Panc1 (cell line): ENCODE measurements around the gene RBL2.
"Not testable (repeated sequence)": the region's sequence is repeated elsewhere in the genome, so short reads cannot be mapped to it uniquely, and the experiment has no call there.

Experiments used
- POLR2AphosphoS5 ChIP-seq: IDR thresholded peaks from 2 replicates; pipeline ENCODE4 v1.6.1; 2012; ENCODE audit warnings: mild to moderate bottlenecking, low read depth, low read length, moderate library complexity
- REST ChIP-seq, 2 experiments: IDR thresholded peaks; 2 replicates each; pipeline ENCODE4 v1.6.1; 2011 to 2012; ENCODE audit warnings: low read depth in 2 of 2, control low read depth in 1 of 2, low read length in 1 of 2, mild to moderate bottlenecking in 1 of 2, moderate library complexity in 1 of 2; ENCODE audit not compliant: insufficient read depth in 1 of 2
- SIN3A ChIP-seq: IDR thresholded peaks from 2 replicates; pipeline ENCODE4 v1.6.1; 2012; ENCODE audit warnings: low read depth, mild to moderate bottlenecking, low read length, moderate library complexity, borderline replicate concordance; ENCODE audit not compliant: insufficient read depth
- TF ChIP-seq, protein P1 (sequence below): fragments of 450-650 bp; IDR thresholded peaks from 2 replicates; pipeline ENCODE4 v1.5.1; 2017; ENCODE audit warnings: mild to moderate bottlenecking

DNA sequence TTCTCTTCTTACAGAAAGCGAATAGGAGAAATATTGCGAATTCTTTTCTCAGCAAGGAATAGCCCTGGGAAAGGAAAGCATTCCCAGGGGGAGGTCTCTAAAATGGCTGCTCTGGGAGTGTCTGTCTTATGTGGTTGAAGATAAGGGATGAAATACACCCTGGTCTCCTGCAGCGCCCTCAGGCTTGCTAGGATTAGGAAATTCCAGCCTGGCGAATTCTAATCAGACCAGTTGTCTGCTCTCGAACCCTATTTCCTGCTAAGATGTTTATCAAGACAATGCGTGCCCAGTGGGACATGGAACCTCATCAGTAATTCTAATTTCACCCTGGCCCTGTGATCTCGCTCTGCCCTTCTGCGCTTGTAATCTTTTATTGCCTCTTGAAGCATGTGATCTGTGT is 49.7 kb upstream of the RBL2 start:
- TF ChIP-seq POLR2AphosphoS5; SIN3A; REST (IDR thresholded peaks at IDR 0.05; ENCODE audit: insufficient read depth in 1 of 2, low read depth in 2 of 2, low read length in 1 of 2): not testable (repeated sequence)
- TF ChIP-seq, protein P1, sequence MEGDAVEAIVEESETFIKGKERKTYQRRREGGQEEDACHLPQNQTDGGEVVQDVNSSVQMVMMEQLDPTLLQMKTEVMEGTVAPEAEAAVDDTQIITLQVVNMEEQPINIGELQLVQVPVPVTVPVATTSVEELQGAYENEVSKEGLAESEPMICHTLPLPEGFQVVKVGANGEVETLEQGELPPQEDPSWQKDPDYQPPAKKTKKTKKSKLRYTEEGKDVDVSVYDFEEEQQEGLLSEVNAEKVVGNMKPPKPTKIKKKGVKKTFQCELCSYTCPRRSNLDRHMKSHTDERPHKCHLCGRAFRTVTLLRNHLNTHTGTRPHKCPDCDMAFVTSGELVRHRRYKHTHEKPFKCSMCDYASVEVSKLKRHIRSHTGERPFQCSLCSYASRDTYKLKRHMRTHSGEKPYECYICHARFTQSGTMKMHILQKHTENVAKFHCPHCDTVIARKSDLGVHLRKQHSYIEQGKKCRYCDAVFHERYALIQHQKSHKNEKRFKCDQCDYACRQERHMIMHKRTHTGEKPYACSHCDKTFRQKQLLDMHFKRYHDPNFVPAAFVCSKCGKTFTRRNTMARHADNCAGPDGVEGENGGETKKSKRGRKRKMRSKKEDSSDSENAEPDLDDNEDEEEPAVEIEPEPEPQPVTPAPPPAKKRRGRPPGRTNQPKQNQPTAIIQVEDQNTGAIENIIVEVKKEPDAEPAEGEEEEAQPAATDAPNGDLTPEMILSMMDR, result not testable (repeated sequence)
